ENCODE results near the gene AKAP12. TPM values are rescaled to one million over a fixed set of nuclear protein-coding genes. Genes with fewer than 3 reads are reported as not detected.

The AKAP12 gene
- total RNA-seq, 1 experiment from 2014 or later: 109 TPM

GRCh38 chr6:151365233-151365632 lies 125.5 kb downstream of the AKAP12 start:
- DNase-seq (no peak), ATAC-seq (no peak)
- Histone ChIP-seq H3K79me2 (ENCODE audit: low read length) (no peaks in the 10 kb centered on the region), H2AFZ (ENCODE audit: low read length) (no peak overlapping the region), H3K36me3 (ENCODE audit: low read depth, low read length) (peaks cover 6% of the 10 kb centered on the region; the same call in 1 of the 2 replicates), H3K9me2 (replicated peaks; ENCODE audit: low read length) (no peaks in the 10 kb centered on the region), H4K20me1 (ENCODE audit: low read length) (no peaks in the 10 kb centered on the region), H3K27ac (ENCODE audit: low read length) (no peak overlapping the region), H3K27me3 (ENCODE audit: low read length) (no peaks in the 10 kb centered on the region), H3K4me1 (ENCODE audit: insufficient read depth, low read length) (no peaks in the 10 kb centered on the region), H3K9ac (ENCODE audit: low read length) (no peak overlapping the region), H3K9me3 (ENCODE audit: low read length) (no peaks in the 10 kb centered on the region), H3K4me2 (ENCODE audit: low read length) (no peak overlapping the region), H3F3A (ENCODE audit: low read length, unreplicated experiment) (no peaks in the 10 kb centered on the region), H3K4me3 (ENCODE audit: low read length) (no peak overlapping the region)
- intact Hi-C loops (cut with micrococcal nuclease): no loop called here
- BruUV-seq (replicated peaks): no TSS peak
- CTCF ChIA-PET: no interaction called here
- POLR2A ChIA-PET (ENCODE audit: unreplicated experiment): no interaction called here
- TF ChIP-seq, protein P1, sequence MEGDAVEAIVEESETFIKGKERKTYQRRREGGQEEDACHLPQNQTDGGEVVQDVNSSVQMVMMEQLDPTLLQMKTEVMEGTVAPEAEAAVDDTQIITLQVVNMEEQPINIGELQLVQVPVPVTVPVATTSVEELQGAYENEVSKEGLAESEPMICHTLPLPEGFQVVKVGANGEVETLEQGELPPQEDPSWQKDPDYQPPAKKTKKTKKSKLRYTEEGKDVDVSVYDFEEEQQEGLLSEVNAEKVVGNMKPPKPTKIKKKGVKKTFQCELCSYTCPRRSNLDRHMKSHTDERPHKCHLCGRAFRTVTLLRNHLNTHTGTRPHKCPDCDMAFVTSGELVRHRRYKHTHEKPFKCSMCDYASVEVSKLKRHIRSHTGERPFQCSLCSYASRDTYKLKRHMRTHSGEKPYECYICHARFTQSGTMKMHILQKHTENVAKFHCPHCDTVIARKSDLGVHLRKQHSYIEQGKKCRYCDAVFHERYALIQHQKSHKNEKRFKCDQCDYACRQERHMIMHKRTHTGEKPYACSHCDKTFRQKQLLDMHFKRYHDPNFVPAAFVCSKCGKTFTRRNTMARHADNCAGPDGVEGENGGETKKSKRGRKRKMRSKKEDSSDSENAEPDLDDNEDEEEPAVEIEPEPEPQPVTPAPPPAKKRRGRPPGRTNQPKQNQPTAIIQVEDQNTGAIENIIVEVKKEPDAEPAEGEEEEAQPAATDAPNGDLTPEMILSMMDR (conservative IDR thresholded peaks at IDR 0.05; ENCODE audit: low read depth, low read length): no peak

DNA sequence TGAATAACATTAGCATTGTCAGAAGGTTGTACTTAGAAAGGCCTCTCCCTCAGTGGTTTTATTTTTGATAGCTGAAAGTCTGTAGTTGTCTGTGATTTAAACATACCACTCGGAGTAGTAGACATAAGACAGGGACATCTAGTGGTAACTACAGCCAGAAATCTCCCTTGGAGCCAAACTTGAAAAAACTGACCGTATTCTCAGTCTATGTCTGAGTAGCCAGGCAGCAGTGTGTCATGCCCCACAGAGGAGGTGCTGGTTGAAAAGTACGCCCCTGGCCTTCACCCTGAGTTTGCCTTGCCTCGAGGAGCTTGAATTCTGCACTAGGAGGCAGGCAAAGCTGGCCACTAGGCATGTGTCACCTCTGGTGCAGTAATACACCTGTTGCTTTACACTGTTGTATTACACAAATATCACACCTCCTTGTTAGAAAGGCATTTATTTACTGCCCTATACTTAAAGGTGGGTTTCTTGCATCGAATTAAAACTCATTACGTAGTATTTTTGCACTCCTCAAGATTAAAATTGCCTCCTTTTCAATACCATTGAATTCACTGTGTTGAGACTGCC lies 130.8 kb downstream of the AKAP12 start:
- H3K36me3 ChIP-seq (ENCODE audit: low read depth, low read length): peaks cover 11% of the 10 kb centered on the region; the same call in 1 of the 2 replicates
- ATAC-seq (no peak), DNase-seq (peak; percentile 11)
- intact Hi-C loops (cut with micrococcal nuclease): no loop called here
- no peaks in the 10 kb centered on the region for H3K9me3 ChIP-seq (ENCODE audit: low read length)
- TF ChIP-seq EZH2phosphoT487 (IDR thresholded peaks at IDR 0.05; ENCODE audit: borderline replicate concordance, low read length) (no peak), EZH2 (IDR thresholded peaks at IDR 0.05; ENCODE audit: low read length, unreplicated experiment) (no peak)
- TF ChIP-seq, protein P1 (conservative IDR thresholded peaks at IDR 0.05; ENCODE audit: low read depth, low read length): peak; percentile 38; the same call in 1 of the 2 replicates
- ChIA-PET POLR2A (ENCODE audit: unreplicated experiment) (no interaction called here), CTCF (no interaction called here)
- no peaks in the 10 kb centered on the region for H4K20me1 ChIP-seq (ENCODE audit: low read length)
- no peak overlapping the region for H3K4me3 ChIP-seq (ENCODE audit: low read length)
- H3K79me2 ChIP-seq (ENCODE audit: low read length): peaks cover 30% of the 10 kb centered on the region
- H3F3A ChIP-seq (ENCODE audit: low read length, unreplicated experiment): peaks cover 3% of the 10 kb centered on the region
- no peak overlapping the region for H3K9ac ChIP-seq (ENCODE audit: low read length)
- no peak overlapping the region for H3K4me2 ChIP-seq (ENCODE audit: low read length)
- H3K9me2 ChIP-seq (replicated peaks; ENCODE audit: low read length): no peaks in the 10 kb centered on the region
- no peak overlapping the region for H3K27ac ChIP-seq (ENCODE audit: low read length)
- peaks cover 15% of the 10 kb centered on the region for H3K4me1 ChIP-seq (ENCODE audit: insufficient read depth, low read length)
- no TSS peak for BruUV-seq (replicated peaks)
- H2AFZ ChIP-seq (ENCODE audit: low read length): no peak overlapping the region
- no peaks in the 10 kb centered on the region for H3K27me3 ChIP-seq (ENCODE audit: low read length)

DNA sequence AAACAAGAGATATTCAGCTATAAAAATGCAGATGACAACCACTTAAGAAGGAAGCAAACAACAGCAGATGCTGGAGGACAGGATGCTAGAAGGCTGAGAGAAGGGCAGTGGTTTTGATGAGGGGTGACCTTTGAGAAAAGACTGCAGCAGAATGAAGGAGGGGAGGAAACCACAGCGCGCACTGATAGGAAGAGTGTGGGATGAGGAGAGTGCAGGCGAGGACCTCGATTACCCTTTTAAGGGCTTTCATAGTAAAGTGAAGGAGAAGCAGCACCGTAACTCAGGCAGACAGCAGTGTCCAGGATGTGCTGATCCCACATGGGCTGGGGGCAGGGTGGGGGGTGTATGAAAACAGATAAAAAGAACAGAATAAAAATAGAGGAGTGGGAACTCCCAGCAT lies 132.4 kb downstream of the AKAP12 start:
- intact Hi-C loops (cut with micrococcal nuclease): no loop called here
- no peak for ATAC-seq
- H3F3A ChIP-seq (ENCODE audit: low read length, unreplicated experiment): peaks cover 3% of the 10 kb centered on the region
- H3K36me3 ChIP-seq (ENCODE audit: low read depth, low read length): peaks cover 11% of the 10 kb centered on the region; the same call in 1 of the 2 replicates
- H3K4me1 ChIP-seq (ENCODE audit: insufficient read depth, low read length): peaks cover 15% of the 10 kb centered on the region
- no peaks in the 10 kb centered on the region for H3K9me2 ChIP-seq (replicated peaks; ENCODE audit: low read length)
- H3K79me2 ChIP-seq (ENCODE audit: low read length): peaks cover 46% of the 10 kb centered on the region
- ChIA-PET POLR2A (ENCODE audit: unreplicated experiment) (no interaction called here), CTCF (no interaction called here)
- no peak for TF ChIP-seq EZH2phosphoT487 (IDR thresholded peaks at IDR 0.05; ENCODE audit: borderline replicate concordance, low read length)
- TF ChIP-seq, protein P1 (conservative IDR thresholded peaks at IDR 0.05; ENCODE audit: low read depth, low read length): no peak
- TF ChIP-seq EZH2 (IDR thresholded peaks at IDR 0.05; ENCODE audit: low read length, unreplicated experiment): no peak
- no TSS peak for BruUV-seq (replicated peaks)
- no peak overlapping the region for H3K27ac ChIP-seq (ENCODE audit: low read length)
- no peak overlapping the region for H2AFZ ChIP-seq (ENCODE audit: low read length)
- H3K27me3 ChIP-seq (ENCODE audit: low read length): no peaks in the 10 kb centered on the region
- no peaks in the 10 kb centered on the region for H4K20me1 ChIP-seq (ENCODE audit: low read length)
- DNase-seq: no peak
- no peak overlapping the region for H3K4me3 ChIP-seq (ENCODE audit: low read length)
- H3K9me3 ChIP-seq (ENCODE audit: low read length): no peaks in the 10 kb centered on the region
- H3K4me2 ChIP-seq (ENCODE audit: low read length): no peak overlapping the region
- H3K9ac ChIP-seq (ENCODE audit: low read length): no peak overlapping the region

Data from PC-3 (cell line).